Spleen (tissue), 7 donors: Measurements from ENCODE around the gene OR52H1.

Experiments used
- POLR2A ChIP-seq, 3 donors: fragments of 450-650 bp; IDR thresholded peaks; one replicate each; pipeline ENCODE4 v1.5.1; 2017; ENCODE audit warnings: antibody characterized with exemption in 3 of 3, mild to moderate bottlenecking in 1 of 3
- POLR2AphosphoS5 ChIP-seq, 3 donors: sonication (generic); formaldehyde crosslinking; IDR thresholded peaks; one replicate each; pipeline ENCODE4 v1.5.1; 2017; ENCODE audit warnings: antibody characterized with exemption in 3 of 3
- TF ChIP-seq, protein P1 (sequence below), 11 experiments: fragments of 200-600 bp in 7 of 11; fragments of 450-650 bp in 4 of 11; sonication (generic) in 4 of 11; IDR thresholded peaks in 8 of 11; conservative IDR thresholded peaks in 3 of 11; 1 replicate in 7 of 11; 2 replicates in 4 of 11; pipeline versions ENCODE4 v1.4.0 to v1.8.0; 2016 to 2021; ENCODE audit warnings: antibody characterized with exemption in 11 of 11, inconsistent platforms in 4 of 11, mild to moderate bottlenecking in 1 of 11
- donor health status: DM: no; HTN: no; CAD: no; lungs with moderate emphysema.
- donor health status: DM: no; HTN: no; CAD: no.
- donor health status: DM: no; HTN: no; CAD: no.

DNA sequence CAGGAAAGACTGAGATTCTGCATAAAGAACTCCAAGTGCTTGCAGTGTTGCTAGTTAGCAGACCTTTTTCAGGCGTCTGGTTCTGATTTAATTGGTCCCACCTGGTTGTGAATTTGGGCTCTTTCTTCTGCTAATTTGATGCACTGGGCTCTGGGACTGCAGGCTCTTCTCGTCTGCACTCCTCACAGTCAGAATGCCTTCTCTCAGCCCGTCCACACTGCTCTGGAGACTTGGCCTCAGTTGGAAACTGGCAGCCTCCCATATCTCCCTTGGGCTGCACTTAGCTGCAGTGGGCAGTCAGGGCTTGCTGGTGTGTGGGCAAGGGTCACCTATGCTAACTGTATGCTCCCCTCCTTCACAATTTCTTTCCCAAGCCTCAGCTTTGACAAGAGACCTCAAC, 49.6 kb upstream of the OR52H1 start:
- TF ChIP-seq, protein P1, sequence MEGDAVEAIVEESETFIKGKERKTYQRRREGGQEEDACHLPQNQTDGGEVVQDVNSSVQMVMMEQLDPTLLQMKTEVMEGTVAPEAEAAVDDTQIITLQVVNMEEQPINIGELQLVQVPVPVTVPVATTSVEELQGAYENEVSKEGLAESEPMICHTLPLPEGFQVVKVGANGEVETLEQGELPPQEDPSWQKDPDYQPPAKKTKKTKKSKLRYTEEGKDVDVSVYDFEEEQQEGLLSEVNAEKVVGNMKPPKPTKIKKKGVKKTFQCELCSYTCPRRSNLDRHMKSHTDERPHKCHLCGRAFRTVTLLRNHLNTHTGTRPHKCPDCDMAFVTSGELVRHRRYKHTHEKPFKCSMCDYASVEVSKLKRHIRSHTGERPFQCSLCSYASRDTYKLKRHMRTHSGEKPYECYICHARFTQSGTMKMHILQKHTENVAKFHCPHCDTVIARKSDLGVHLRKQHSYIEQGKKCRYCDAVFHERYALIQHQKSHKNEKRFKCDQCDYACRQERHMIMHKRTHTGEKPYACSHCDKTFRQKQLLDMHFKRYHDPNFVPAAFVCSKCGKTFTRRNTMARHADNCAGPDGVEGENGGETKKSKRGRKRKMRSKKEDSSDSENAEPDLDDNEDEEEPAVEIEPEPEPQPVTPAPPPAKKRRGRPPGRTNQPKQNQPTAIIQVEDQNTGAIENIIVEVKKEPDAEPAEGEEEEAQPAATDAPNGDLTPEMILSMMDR (IDR thresholded peaks at IDR 0.05 in 8 of 11, conservative IDR thresholded peaks at IDR 0.05 in 3 of 11), result no peak
- no peak for TF ChIP-seq POLR2AphosphoS5 (IDR thresholded peaks at IDR 0.05)
- no peak for TF ChIP-seq POLR2A (IDR thresholded peaks at IDR 0.05)
